B cell (primary cell): ENCODE measurements around the gene EFNB3. TPM values are rescaled to one million over a fixed set of nuclear protein-coding genes. Genes with fewer than 3 reads are reported as not detected.

Experiments
- ATAC-seq: fragments of 200-7000 bp; cut with Tn5 transposase; one replicate; pipeline ENCODE4 v1.10.0; 2021; ENCODE audit warnings: low read depth, mild to moderate bottlenecking, moderate number of reproducible peaks, moderate library complexity
- CTCF ChIA-PET: fragments of 350-600 bp; sonication (Branson Sonifier 250); formaldehyde crosslinking; loops from one replicate; lab custom pipeline; 2021; ENCODE audit warnings: antibody characterized with exemption, inconsistent platforms; lab: Charles Lee
- POLR2A ChIA-PET: fragments of 350-600 bp; sonication (Branson Sonifier 250); formaldehyde crosslinking; loops from one replicate; lab custom pipeline; 2021; ENCODE audit warnings: antibody characterized with exemption; lab: Charles Lee
- DNase-seq: peaks from one replicate; pipeline ENCODE4 v3.0.0; 2013
- H2AFZ ChIP-seq: 2 replicates; pipeline ENCODE4 v1.6.1; 2012; ENCODE audit warnings: mild to moderate bottlenecking, low read depth, low read length; ENCODE audit not compliant: insufficient read depth, poor library complexity, severe bottlenecking
- H3K27ac ChIP-seq, 2 donors: 1 replicate in 1 of 2; 2 replicates in 1 of 2; pipeline ENCODE4 v1.5.1; 2012 to 2013; ENCODE audit warnings: low read length in 2 of 2, mild to moderate bottlenecking in 2 of 2, moderate library complexity in 1 of 2
- H3K27me3 ChIP-seq, 4 experiments: fragments of 200-600 bp in 1 of 4; sonication (generic) in 1 of 4; replicated peaks in 1 of 4; 1 replicate in 2 of 4; 2 replicates in 2 of 4; pipeline versions ENCODE4 v1.6.1 to v1.7.0; 2013 to 2016; ENCODE audit warnings: low read length in 3 of 4, mild to moderate bottlenecking in 2 of 4, mixed read lengths in 1 of 4, moderate library complexity in 1 of 4; ENCODE audit not compliant: insufficient read depth in 4 of 4, control insufficient read depth in 3 of 4; ENCODE audit errors: control extremely low read depth in 1 of 4
- H3K36me3 ChIP-seq, 2 experiments: replicated peaks in 1 of 2; 1 replicate in 1 of 2; 2 replicates in 1 of 2; pipeline versions ENCODE4 v1.6.1 to v1.7.1; 2013; ENCODE audit warnings: low read length in 1 of 2; ENCODE audit not compliant: insufficient read depth in 2 of 2, control insufficient read depth in 1 of 2; ENCODE audit errors: control extremely low read depth in 1 of 2, extremely low read depth in 1 of 2
- H3K4me1 ChIP-seq, 2 donors: fragments of 200-600 bp in 1 of 2; sonication (generic) in 1 of 2; 1 replicate in 1 of 2; 2 replicates in 1 of 2; pipeline versions ENCODE4 v1.5.1 to v1.6.1; 2013 to 2017; ENCODE audit warnings: low read length in 2 of 2; ENCODE audit not compliant: control insufficient read depth in 2 of 2, insufficient read depth in 2 of 2
- H3K4me2 ChIP-seq: replicated peaks from 2 replicates; pipeline ENCODE3; 2012; ENCODE audit warnings: mild to moderate bottlenecking, low read depth, low read length; ENCODE audit not compliant: poor library complexity, severe bottlenecking
- H3K4me3 ChIP-seq, 5 experiments: fragments of 200-600 bp in 1 of 5; sonication (generic) in 1 of 5; 1 replicate in 3 of 5; 2 replicates in 2 of 5; pipeline versions ENCODE4 v1.5.1 to v1.7.0; 2011 to 2016; ENCODE audit warnings: low read length in 4 of 5, mild to moderate bottlenecking in 4 of 5, low read depth in 2 of 5, control low read depth in 1 of 5, moderate library complexity in 1 of 5; ENCODE audit not compliant: insufficient read depth in 1 of 5; ENCODE audit errors: control extremely low read depth in 1 of 5, extremely low read depth in 1 of 5
- H3K79me2 ChIP-seq: fragments of 200-600 bp; sonication (generic); one replicate; pipeline ENCODE4 v1.6.0; 2016; ENCODE audit warnings: low read length; ENCODE audit not compliant: control insufficient read depth, insufficient read depth
- H3K9ac ChIP-seq: fragments of 200-600 bp; sonication (generic); 2 replicates; pipeline ENCODE4 v1.6.1; 2017; ENCODE audit warnings: mild to moderate bottlenecking, low read length, moderate library complexity
- H3K9me3 ChIP-seq, 3 donors: one replicate each; pipeline versions ENCODE4 v1.6.1 to v1.7.1; 2013; ENCODE audit warnings: low read length in 2 of 3; ENCODE audit not compliant: control insufficient read depth in 2 of 3, insufficient read depth in 1 of 3; ENCODE audit errors: control extremely low read depth in 1 of 3
- H4K20me1 ChIP-seq: 2 replicates; pipeline ENCODE4 v1.6.0; 2012; ENCODE audit warnings: mild to moderate bottlenecking, low read length; ENCODE audit not compliant: insufficient read depth, control insufficient read depth, poor library complexity, severe bottlenecking
- H3K27ac Mint-ChIP-seq: one replicate; pipeline ENCODE4 v1.8.0; 2021; ENCODE audit warnings: mixed read lengths
- H3K27me3 Mint-ChIP-seq: one replicate; pipeline ENCODE4 v1.8.0; 2021; ENCODE audit warnings: mixed read lengths
- H3K4me1 Mint-ChIP-seq: one replicate; pipeline ENCODE4 v1.8.0; 2021; ENCODE audit warnings: mixed read lengths
- H3K4me3 Mint-ChIP-seq: one replicate; pipeline ENCODE4 v1.8.0; 2021; ENCODE audit warnings: mixed read lengths
- H3K9me3 Mint-ChIP-seq: one replicate; pipeline ENCODE4 v1.8.0; 2022; ENCODE audit warnings: mixed read lengths; ENCODE audit not compliant: insufficient read depth
- CTCF ChIP-seq: fragments of 200-600 bp; IDR thresholded peaks from one replicate; pipeline ENCODE4 v1.8.0; 2022; ENCODE audit warnings: antibody characterized with exemption, mild to moderate bottlenecking
- WGBS: methylation state at CpG from one replicate; pipeline ENCODE4 v1.1.5; 2013; ENCODE audit warnings: missing lambda C conversion rate; ENCODE audit not compliant: insufficient coverage; 5-methylcytosine and 5-hydroxymethylcytosine counted together
- intact Hi-C: fragments of 100-400 bp; cut with micrococcal nuclease; formaldehyde crosslinking; loops from one replicate; pipeline ENCODE4 v1.10.0; 2022
- polyA plus RNA-seq: library from polyadenylated mRNA; depleted of rRNA; stranded (reverse); fragments of >200 nt; gene quantifications from 2 replicates; pipeline ENCODE4 v1.2.3, GENCODE V29; 2012
- total RNA-seq, 2 donors: library from RNA; stranded (reverse); fragments of 120-200 nt in 1 of 2; gene quantifications; 1 replicate in 1 of 2; 2 replicates in 1 of 2; pipeline versions ENCODE4 v1.2.3 to v1.2.4, GENCODE V29; 2013 to 2022

EFNB3 gene
- total and polyA plus RNA-seq, 2 donors (not counting 1 experiment from before 2014, with no cell fraction given) = not detected

DNA sequence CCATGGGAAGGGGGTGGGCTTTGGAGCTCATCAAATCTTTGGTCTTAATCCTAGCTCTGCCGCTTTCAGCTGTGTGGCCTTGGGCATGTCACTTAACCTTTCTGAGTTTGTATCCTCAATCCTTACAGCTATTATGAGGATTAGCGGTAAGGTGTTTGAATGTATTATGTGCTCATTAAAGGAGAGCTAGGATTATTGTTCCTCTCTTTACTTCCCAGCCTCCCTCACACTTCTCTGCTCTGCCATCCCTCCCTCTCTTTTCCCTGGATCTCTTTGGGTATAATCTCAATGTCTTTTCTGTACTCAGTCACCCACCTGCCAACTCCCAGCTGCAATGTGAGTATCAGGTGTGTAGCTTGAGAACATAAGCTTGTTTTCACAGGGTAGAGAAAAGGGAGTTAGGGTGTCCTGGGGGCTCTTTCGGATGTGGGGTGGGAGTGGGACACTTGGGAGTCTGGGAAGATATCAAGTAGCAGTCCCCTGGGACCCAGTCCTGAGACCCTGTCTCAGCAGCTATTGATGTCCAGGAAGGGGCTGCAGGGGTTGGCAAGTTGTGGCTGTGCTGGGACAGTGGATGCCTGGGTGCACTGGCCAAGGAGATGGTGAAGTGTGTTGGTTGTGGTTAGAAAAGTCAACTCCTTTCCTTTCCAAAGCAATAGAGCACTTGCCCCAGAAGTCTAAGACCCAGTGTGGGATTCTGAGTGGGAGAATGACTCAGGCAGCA is 1.8 kb downstream of the EFNB3 start:
- no peak overlapping the region for H2AFZ ChIP-seq

More for the DNA sequence above, 1.8 kb downstream of the EFNB3 start:
- no peak for TF ChIP-seq CTCF
- H3K79me2 ChIP-seq = no peaks in the 10 kb centered on the region
- H3K27ac Mint-ChIP-seq = no peak overlapping the region
- H3K36me3 ChIP-seq = peaks cover 0 to 9% of the 10 kb centered on the region in 2 experiments
- H3K4me1 ChIP-seq = peaks cover 24 to 28% of the 10 kb centered on the region in 2 donors
- DNase-seq (no peak), ATAC-seq (no peak)
- H3K9me3 Mint-ChIP-seq = no peaks in the 10 kb centered on the region
- H4K20me1 ChIP-seq = no peaks in the 10 kb centered on the region
- intact Hi-C loops = no loop called here
- no peak overlapping the region for H3K4me3 ChIP-seq
- H3K9me3 ChIP-seq = no peaks in the 10 kb centered on the region
- WGBS = 67% methylated on average over 1 of the region's 3 CpGs
- peaks cover 25% of the 10 kb centered on the region for H3K4me1 Mint-ChIP-seq
- H3K27me3 Mint-ChIP-seq = peaks cover 68% of the 10 kb centered on the region
- no peak overlapping the region for H3K4me2 ChIP-seq
- POLR2A ChIA-PET = interaction anchor here (0.6 kb wide), 1 partner anchor 15 kb away, joined by 10 read pairs; no protein-coding TSS in a partner anchor
- peaks cover 0 to 71% (median 20%) of the 10 kb centered on the region in 4 experiments for H3K27me3 ChIP-seq
- CTCF ChIA-PET = interaction anchor here (1.1 to 1.6 kb wide), 2 partner anchors 10 to 20 kb away, joined by 3 to 5 read pairs; partner anchors contain the start of gene TP53
- H3K27ac ChIP-seq = no peak overlapping the region
- H3K4me3 Mint-ChIP-seq = no peak overlapping the region
- H3K9ac ChIP-seq = no peak overlapping the region
